Astrocyte (in vitro differentiated cells and primary cell): ENCODE measurements around the gene C1orf174. TPM values are rescaled to one million over a fixed set of nuclear protein-coding genes. Genes with fewer than 3 reads are reported as not detected.

Source experiments
- DNase-seq: peaks from one replicate; pipeline ENCODE4 v3.0.0-alpha.2; 2010; ENCODE audit warnings: low read depth
- FAIRE-seq: peaks from 2 replicates; lab custom pipeline; 2011; peaks lifted over from hg19 to GRCh38; lab: Jason Lieb, UNC
- H2AFZ ChIP-seq: 2 replicates; pipeline ENCODE4 v1.6.0; 2012; ENCODE audit warnings: low read depth, low read length, inconsistent platforms
- H3K27ac ChIP-seq: 2 replicates; pipeline ENCODE4 v1.5.1; 2011; ENCODE audit warnings: low read depth, low read length, inconsistent platforms
- H3K27me3 ChIP-seq: 2 replicates; pipeline ENCODE4 v1.6.0; 2011; ENCODE audit warnings: low read length, inconsistent platforms; ENCODE audit not compliant: insufficient read depth
- H3K36me3 ChIP-seq: 2 replicates; pipeline ENCODE4 v1.5.1; 2011; ENCODE audit warnings: low read length, inconsistent platforms; ENCODE audit not compliant: insufficient read depth
- H3K4me1 ChIP-seq: 2 replicates; pipeline ENCODE4 v1.5.1; 2011; ENCODE audit warnings: low read length, inconsistent platforms; ENCODE audit not compliant: insufficient read depth
- H3K4me2 ChIP-seq: 2 replicates; pipeline ENCODE4 v1.6.0; 2012; ENCODE audit warnings: low read length, inconsistent platforms
- H3K4me3 ChIP-seq: 2 replicates; pipeline ENCODE4 v1.5.1; 2011; ENCODE audit warnings: low read depth, mild to moderate bottlenecking, low read length, inconsistent platforms; ENCODE audit not compliant: insufficient read depth
- H3K79me2 ChIP-seq: 2 replicates; pipeline ENCODE4 v1.6.0; 2012; ENCODE audit warnings: mild to moderate bottlenecking, low read length, inconsistent platforms; ENCODE audit not compliant: insufficient read depth
- H3K9ac ChIP-seq: 2 replicates; pipeline ENCODE4 v1.6.0; 2012; ENCODE audit warnings: mild to moderate bottlenecking, low read length, inconsistent platforms
- H3K9me3 ChIP-seq: 2 replicates; pipeline ENCODE4 v1.5.1; 2012; ENCODE audit warnings: low read depth, mild to moderate bottlenecking, low read length, inconsistent platforms; ENCODE audit not compliant: insufficient read depth
- H4K20me1 ChIP-seq: 2 replicates; pipeline ENCODE4 v1.6.0; 2012; ENCODE audit warnings: low read length, inconsistent platforms; ENCODE audit not compliant: insufficient read depth
- H3K27ac Mint-ChIP-seq: one replicate; pipeline ENCODE4 v1.8.0; 2021; ENCODE audit warnings: mild to moderate bottlenecking, mixed read lengths; ENCODE audit not compliant: unreplicated experiment
- H3K27me3 Mint-ChIP-seq: one replicate; pipeline ENCODE4 v1.8.0; 2021; ENCODE audit warnings: low read depth, mixed read lengths; ENCODE audit not compliant: unreplicated experiment
- H3K36me3 Mint-ChIP-seq: one replicate; pipeline ENCODE4 v1.8.0; 2021; ENCODE audit warnings: low read depth, mixed read lengths; ENCODE audit not compliant: unreplicated experiment
- H3K4me1 Mint-ChIP-seq: one replicate; pipeline ENCODE4 v1.8.0; 2021; ENCODE audit warnings: low read depth, mixed read lengths; ENCODE audit not compliant: unreplicated experiment
- H3K4me3 Mint-ChIP-seq: one replicate; pipeline ENCODE4 v1.8.0; 2021; ENCODE audit warnings: mild to moderate bottlenecking, moderate library complexity, mixed read lengths; ENCODE audit not compliant: unreplicated experiment
- H3K9me3 Mint-ChIP-seq: one replicate; pipeline ENCODE4 v1.8.0; 2021; ENCODE audit warnings: mild to moderate bottlenecking, mixed read lengths; ENCODE audit not compliant: unreplicated experiment
- EZH2 ChIP-seq: IDR thresholded peaks from 2 replicates; pipeline ENCODE4 v1.6.1; 2012; ENCODE audit warnings: mild to moderate bottlenecking, low read length, inconsistent platforms; ENCODE audit not compliant: insufficient read depth
- total RNA-seq: library from RNA; stranded (reverse); gene quantifications from 2 replicates; pipeline ENCODE4 v1.2.1, GENCODE V29; 2021
- TF ChIP-seq, protein P1 (sequence below): IDR thresholded peaks from 2 replicates; pipeline ENCODE4 v1.5.1; 2011; ENCODE audit warnings: low read depth, mild to moderate bottlenecking, inconsistent platforms, low read length, moderate library complexity; ENCODE audit not compliant: insufficient read depth

The C1orf174 gene
- total RNA-seq, 1 donor from 2014 or later: 26.1 TPM

DNA sequence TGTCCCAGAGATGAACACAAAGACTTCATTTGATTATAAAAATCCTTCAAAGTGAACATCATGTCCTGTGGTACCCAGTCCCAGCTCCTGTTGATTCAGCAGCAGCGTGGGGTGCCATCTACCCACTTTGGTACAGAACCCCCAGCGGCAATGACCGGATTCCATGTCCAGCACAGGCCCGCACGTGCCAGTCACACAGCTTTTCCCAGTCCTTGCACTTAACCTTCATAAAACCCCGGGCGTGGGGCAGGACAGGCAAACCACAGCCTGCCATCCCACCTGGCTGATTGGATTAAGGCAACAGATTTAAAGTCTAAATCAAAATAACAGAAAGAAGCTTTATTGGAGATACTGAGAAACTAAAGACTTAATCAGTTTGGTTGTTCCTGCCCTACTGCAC is 58.6 kb downstream of the C1orf174 start:
- TF ChIP-seq, protein P1, sequence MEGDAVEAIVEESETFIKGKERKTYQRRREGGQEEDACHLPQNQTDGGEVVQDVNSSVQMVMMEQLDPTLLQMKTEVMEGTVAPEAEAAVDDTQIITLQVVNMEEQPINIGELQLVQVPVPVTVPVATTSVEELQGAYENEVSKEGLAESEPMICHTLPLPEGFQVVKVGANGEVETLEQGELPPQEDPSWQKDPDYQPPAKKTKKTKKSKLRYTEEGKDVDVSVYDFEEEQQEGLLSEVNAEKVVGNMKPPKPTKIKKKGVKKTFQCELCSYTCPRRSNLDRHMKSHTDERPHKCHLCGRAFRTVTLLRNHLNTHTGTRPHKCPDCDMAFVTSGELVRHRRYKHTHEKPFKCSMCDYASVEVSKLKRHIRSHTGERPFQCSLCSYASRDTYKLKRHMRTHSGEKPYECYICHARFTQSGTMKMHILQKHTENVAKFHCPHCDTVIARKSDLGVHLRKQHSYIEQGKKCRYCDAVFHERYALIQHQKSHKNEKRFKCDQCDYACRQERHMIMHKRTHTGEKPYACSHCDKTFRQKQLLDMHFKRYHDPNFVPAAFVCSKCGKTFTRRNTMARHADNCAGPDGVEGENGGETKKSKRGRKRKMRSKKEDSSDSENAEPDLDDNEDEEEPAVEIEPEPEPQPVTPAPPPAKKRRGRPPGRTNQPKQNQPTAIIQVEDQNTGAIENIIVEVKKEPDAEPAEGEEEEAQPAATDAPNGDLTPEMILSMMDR: no peak
- no peak for TF ChIP-seq EZH2
- no peak for FAIRE-seq
- H3K36me3 Mint-ChIP-seq: peaks cover 31% of the 10 kb centered on the region
- H2AFZ ChIP-seq: no peak overlapping the region
- H3K27ac Mint-ChIP-seq: no peak overlapping the region
- no peak overlapping the region for H3K9ac ChIP-seq
- no peaks in the 10 kb centered on the region for H3K4me1 ChIP-seq
- H3K27ac ChIP-seq: no peak overlapping the region
- no peaks in the 10 kb centered on the region for H3K9me3 Mint-ChIP-seq
- H3K79me2 ChIP-seq: no peaks in the 10 kb centered on the region
- H3K27me3 Mint-ChIP-seq: no peaks in the 10 kb centered on the region
- H3K4me1 Mint-ChIP-seq: no peaks in the 10 kb centered on the region
- H3K27me3 ChIP-seq: no peaks in the 10 kb centered on the region
- no peaks in the 10 kb centered on the region for H4K20me1 ChIP-seq
- no peak for DNase-seq
- H3K4me3 ChIP-seq: no peak overlapping the region
- H3K4me3 Mint-ChIP-seq: no peak overlapping the region
- no peaks in the 10 kb centered on the region for H3K9me3 ChIP-seq
- H3K36me3 ChIP-seq: peaks cover 18% of the 10 kb centered on the region
- no peak overlapping the region for H3K4me2 ChIP-seq

Other genes with a start within 250 kb of the C1orf174 start
- 0.18 TPM in 1 of 2 replicates, not detected in the other for gene TP73, start 247.8 kb downstream of the C1orf174 start, total RNA-seq
- not detected in 2 replicates for gene CCDC27, start 147.8 kb downstream of the C1orf174 start, total RNA-seq
- 6.4 and 6.6 TPM in 2 replicates for gene SMIM1, start 127.5 kb downstream of the C1orf174 start, total RNA-seq
- gene LRRC47, start 103.8 kb downstream of the C1orf174 start, total RNA-seq: 48.7 and 51.5 TPM in 2 replicates
- 35.0 and 43.6 TPM in 2 replicates for gene CEP104, start 43.1 kb downstream of the C1orf174 start, total RNA-seq
- 5.9 and 7.4 TPM in 2 replicates for gene DFFB, start 42.8 kb downstream of the C1orf174 start, total RNA-seq